GM18870 (cell line): ENCODE results near the gene TNRC6B.
"Not testable (repeated sequence)": the region's sequence is repeated elsewhere in the genome, so short reads cannot be mapped to it uniquely, and the experiment has no call there.

Experiments used
- ATAC-seq: cut with Tn5 transposase; IDR thresholded peaks from one replicate; pipeline ENCODE4 v1.9.1; 2021; ENCODE audit warnings: moderate library complexity; ENCODE audit not compliant: unreplicated experiment

TNRC6B gene

DNA sequence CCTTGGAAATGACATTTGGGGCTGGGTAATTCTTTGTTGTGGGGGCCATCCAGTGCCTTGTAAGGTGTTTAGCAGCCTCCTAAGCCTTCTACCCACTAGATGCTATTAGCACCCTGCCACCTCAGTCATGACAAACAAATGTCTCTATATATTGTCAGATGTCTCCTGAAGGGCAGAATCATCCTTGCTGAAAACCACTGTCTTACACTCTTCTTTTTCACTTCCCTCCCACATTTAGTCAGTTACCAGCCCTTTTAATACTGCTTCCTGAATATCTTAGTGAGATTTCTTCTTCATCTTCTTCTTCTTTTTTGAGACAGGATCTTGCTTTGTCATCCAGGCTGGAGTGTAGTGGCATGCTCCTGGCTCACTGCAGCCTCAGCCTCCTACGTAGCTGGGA is 33.1 kb downstream of the TNRC6B start:
- ATAC-seq = peak; percentile 47

- ATAC-seq = no peak
Measured at GRCh38 chr22:40211476-40212054, 33.8 kb downstream of the TNRC6B start.

DNA sequence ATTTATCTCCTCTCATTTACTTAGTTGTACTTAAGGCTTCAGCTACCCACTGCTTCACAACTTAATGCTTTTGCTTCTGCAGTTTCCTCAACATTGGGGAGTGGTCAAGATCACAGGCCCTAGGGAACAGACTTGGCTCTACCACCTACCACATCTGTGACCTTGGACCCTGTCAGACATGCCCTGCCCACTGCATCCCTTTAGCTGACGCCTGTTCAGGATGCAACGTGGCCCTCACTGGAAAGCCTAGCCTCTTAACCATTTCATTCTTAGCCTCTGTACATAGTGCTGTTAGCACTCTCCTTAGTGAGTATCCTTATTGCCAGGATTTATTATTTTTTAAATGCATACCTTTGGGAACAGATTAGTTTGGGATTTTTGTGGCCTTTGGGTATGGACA is 34.4 kb downstream of the TNRC6B start:
- ATAC-seq = no peak

DNA sequence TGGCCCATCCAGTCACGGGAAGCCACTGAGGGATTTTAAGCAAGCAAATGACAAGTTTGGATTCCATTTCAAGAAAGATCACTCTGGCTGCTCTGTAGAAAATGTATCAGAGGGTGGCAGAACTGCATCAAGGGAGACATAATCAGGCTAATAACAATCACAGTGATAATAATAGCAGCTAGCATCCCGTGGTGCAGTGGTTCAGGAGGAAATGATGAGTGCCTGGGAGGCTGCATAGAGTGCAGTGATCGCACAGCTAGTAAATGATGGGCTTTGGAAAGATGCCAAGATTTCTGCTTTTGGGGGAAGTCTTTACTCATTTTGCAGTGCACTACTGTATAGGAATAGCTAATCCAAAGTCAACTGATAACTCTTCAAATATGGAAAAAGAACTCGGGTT is 35.8 kb downstream of the TNRC6B start:
- no peak for ATAC-seq

GRCh38 chr22:40215266-40215665 is 37.5 kb downstream of the TNRC6B start:
- ATAC-seq = no peak

DNA sequence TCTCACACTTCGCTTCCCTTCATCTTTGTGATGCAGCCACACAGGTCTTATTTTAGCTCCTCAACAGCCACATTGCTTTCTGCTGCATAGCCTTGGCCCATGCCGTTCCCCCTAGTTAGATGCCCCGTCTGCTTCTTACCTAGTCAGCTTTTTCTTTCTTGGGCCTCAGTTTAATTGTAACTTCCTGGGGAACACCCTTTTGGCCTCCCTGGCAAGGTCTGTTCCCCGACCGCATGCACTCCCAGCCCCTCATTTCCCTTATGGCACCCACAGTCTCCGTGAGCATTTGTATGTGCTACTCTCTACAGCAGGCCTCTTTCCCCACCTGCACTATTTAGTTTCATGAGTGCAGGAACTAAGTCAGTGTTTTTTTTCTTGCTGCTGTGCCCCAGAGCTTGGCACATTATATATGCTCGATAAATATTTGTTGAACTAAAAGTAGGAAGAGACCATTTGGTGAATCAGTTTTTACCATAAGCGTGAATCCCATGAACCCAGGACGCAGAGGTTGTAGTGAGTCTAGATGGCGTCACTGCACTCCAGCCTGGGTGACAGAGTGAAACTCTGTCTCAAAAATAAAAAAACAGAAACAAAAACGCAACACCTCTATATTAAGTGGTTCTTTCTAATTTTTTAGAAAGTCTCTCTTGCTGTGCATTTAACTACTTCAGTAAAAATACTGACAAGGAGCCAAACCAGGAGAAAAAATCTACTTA is 38.5 kb downstream of the TNRC6B start:
- no peak for ATAC-seq

- ATAC-seq = no peak
Measured at GRCh38 chr22:40218152-40218551, 40.4 kb downstream of the TNRC6B start.

DNA sequence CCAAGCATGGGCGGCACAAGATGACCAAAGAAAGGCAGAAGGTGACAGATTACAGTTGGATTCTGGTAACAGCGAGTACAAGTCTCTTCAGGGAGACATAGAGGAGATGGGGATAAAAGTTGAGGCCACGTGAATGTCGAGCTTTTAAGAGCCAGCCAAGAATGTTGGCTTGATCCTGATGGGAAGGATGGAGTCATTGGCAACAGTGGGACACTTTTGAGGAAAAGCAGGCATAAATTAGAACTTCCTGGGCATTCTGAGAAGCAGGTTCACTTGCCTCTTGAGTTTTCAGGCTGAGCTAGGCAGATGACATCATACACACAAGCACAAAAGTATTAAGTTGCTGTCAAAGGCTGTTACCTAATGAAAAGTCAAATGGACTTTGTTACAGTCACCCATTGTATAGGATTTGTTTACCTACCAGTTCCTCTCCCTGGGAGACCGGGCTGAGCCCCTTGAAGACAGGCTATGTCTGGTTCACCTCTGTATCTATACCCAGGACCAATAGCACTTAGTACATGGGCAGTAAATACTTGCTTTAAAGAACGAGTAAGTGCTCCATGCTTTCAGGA is 41.1 kb downstream of the TNRC6B start:
- no peak for ATAC-seq

DNA sequence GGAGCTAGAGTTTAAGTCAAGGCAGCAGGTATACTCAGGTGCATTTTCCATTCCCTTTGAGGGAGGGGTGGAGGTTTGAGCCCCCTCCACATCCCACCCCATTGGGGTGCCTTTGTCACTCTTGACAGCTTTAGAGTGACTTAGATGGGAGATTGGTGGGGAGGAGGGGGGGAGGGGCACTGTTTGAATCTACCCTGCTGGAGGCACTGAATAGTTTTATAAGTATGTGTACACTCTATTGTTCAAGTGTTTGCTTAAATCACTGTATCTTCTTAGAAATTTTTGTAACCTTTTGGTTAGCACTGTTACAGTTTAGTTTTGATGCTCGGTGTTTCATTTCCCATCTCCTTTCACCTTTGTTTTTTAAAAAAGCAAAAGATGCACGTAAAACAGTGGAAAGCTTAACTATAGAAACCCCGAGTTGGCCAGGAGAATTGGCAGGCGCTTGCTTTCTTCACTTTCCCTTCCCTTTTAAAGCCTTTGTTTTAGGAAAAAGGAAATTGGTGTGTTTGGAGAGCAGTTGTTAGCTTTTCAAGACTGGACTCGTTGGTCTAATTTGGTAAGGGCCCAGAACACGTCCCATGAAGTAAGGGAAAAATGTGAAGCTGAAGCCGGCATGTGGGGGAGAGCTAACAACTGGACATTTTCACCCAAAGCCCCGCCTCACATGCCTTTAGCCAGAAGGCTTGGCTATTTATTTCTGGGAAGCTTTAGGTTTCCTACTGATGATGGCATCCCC is 42.8 kb downstream of the TNRC6B start:
- ATAC-seq = no peak

DNA sequence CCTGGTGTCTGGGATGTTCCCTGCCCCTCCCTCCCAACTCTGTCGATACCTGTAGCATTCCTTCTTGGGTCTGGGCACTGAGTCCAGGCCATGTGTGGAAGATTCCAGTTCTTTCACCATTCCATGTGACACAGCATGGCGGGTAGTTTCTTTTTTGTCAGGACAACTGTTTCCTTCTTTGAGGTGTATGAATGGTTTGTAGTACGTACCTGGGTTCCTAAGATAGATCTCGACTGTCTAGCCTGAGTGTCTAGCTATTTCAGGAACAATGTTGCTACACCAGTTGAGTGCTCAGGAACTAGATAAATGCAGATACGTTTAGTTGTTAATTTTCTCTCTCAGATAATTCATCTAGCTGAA is 43.3 kb downstream of the TNRC6B start:
- no peak for ATAC-seq

GRCh38 chr22:40222979-40223378 is 45.3 kb downstream of the TNRC6B start:
- ATAC-seq = not testable (repeated sequence)

- no peak for ATAC-seq
Measured at GRCh38 chr22:40224702-40225101, 47.0 kb downstream of the TNRC6B start.

DNA sequence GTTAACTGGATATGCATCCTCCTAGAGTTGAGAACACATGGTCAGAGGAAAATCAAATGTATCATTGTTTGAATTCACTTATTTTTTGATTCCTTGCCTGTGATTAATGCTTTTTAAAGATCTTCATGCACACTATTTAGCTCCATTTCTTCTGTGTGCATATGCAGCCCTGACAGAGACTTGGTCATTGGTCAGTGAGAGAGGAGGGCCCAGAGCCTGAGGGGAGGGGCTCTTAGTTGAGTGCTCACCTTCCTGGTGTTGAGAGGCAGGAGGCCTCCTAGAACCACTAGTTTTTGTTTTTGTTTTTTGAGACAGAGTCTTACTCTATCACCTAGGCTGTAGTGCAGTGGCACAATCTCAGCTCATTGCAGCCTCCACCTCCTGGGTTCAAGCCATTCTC is 48.9 kb downstream of the TNRC6B start:
- ATAC-seq = no peak

DNA sequence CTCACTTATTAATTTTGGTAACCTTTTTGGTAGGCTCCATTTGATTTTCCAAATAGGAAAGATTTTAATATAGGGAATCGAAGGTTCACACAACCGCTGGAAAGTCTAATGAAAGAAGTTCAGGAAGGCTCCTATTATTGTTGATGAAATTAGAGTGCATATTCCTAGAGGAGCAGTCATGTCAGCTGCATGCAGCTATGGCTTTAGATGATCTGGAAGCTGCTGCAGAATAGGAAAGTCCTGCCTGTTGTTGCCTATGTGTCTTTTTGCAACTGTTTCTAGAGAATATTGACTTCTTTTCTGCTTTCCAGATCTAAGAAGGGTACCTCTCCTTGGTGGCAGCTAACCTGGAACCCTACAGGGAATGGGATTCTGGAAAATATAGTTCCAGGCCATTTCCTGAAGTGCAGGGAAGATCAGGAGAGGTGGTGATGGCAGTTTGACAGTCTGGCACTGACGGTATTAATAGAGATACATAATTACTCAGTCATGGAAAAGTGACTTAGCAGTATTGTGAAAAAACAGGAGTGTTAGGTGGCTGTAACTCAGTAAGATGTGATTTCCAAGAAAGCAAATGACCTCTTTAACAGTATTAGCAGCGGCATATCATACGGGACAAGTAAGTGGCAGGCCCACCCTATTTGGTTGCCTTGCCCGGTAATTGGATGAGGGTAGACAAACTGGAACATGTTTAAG is 54.0 kb downstream of the TNRC6B start:
- no peak for ATAC-seq

- ATAC-seq = no peak
Measured at GRCh38 chr22:40232624-40233023, 54.9 kb downstream of the TNRC6B start.

DNA sequence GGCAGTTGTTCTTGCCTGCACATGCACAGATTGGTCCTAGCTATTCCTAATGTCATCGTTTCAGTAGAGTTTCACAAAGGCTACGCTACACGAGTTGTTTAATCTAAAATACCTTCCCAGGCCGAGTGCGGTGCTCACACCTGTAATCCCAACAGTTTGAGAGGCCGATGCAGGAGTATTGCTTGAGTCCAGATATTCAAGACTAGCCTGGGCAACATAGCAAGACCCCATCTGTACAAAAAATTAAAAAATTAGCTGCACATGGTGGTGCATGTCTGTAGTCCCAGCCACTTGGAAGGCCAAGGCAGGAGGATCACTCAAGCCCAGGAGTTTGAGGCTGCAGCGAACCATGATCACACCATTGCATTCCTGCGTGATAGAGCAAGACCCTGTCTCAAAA is 56.2 kb downstream of the TNRC6B start:
- no peak for ATAC-seq

- no peak for ATAC-seq
Measured at GRCh38 chr22:40234658-40235057, 56.9 kb downstream of the TNRC6B start.

DNA sequence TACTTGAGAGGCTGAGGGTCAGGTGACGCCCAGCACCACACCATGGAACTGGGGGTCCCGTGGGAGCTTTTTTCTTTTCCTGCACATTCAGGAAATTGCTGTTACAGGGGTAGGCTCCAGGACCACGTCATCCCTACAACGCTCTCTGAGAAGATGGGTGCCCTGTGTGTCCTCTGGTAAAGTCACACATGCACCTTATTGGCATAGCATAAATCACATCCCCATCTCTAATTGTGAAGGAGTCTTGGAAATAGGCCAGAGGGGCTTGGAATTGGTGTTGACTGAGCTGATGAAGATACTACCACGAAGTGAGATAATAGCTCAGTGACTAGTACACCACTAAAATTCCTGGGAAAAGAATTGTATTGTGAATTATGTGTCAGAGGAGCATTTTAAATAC is 57.6 kb downstream of the TNRC6B start:
- no peak for ATAC-seq

GRCh38 chr22:40236131-40236665 is 58.5 kb downstream of the TNRC6B start:
- ATAC-seq = no peak

GRCh38 chr22:40237241-40237640 is 59.5 kb downstream of the TNRC6B start:
- ATAC-seq = no peak

DNA sequence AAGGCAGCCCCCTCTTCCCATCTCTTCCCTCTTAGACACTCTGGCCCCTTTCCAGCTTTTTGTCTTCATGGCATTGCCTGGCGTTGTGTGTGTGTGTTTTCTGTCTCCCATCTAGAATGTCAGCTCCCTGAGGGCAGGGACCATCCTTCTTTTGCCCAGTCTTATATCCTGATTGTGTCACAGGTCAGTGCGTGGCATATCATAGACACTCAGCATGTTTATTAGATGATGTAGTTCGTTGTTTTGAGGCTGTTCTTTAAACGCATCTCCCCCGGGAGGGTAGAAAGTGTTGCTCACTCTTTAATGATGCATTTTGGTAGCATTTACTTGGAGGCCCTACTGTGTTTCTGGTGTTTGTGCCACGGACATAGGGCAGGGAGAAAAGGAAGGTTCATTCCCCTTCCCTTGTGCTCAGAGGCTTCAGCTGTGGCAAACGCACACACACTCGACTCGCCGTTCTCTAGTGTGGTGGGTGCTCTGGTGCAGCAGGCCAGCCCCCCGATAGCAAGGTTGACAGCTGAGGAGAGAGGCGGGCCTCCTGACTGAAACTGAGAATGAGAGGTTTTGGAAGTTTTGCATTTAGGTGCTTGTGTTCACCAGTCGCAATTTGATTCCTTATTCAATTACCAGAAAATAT is 60.2 kb downstream of the TNRC6B start:
- no peak for ATAC-seq
